ENCODE results near the gene SELENOM.
A peak's percentile ranks its signal among the peaks of the same experiment; 100 is the strongest.

DNA sequence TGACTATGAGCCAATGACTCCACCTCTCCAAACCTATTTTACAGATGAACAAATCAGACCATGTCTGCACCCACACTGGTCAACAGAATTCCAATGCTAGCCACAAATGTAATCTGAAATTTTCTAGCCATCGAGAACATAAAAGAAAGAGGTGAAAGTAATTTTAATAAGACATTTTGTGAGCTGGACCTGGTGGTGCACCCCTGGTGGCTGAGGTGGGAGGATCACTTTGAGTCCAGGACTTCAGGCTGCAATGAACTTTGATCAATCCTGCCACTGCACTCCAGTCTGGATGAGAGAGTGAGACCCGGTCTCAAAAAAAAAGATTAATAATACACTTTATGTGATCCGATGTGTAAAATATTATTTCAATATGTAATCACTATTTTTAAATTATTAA is 43.2 kb upstream of the SELENOM start:
- TF ChIP-seq BACH1 (IDR thresholded peaks at IDR 0.05; ENCODE audit: low read length): no peak
- no peak for TF ChIP-seq POLR2A (IDR thresholded peaks at IDR 0.05; ENCODE audit: control extremely low read depth in 1 of 2, low read depth in 2 of 2, low read length in 2 of 2)
- TF ChIP-seq, protein P1, sequence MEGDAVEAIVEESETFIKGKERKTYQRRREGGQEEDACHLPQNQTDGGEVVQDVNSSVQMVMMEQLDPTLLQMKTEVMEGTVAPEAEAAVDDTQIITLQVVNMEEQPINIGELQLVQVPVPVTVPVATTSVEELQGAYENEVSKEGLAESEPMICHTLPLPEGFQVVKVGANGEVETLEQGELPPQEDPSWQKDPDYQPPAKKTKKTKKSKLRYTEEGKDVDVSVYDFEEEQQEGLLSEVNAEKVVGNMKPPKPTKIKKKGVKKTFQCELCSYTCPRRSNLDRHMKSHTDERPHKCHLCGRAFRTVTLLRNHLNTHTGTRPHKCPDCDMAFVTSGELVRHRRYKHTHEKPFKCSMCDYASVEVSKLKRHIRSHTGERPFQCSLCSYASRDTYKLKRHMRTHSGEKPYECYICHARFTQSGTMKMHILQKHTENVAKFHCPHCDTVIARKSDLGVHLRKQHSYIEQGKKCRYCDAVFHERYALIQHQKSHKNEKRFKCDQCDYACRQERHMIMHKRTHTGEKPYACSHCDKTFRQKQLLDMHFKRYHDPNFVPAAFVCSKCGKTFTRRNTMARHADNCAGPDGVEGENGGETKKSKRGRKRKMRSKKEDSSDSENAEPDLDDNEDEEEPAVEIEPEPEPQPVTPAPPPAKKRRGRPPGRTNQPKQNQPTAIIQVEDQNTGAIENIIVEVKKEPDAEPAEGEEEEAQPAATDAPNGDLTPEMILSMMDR (IDR thresholded peaks at IDR 0.05; ENCODE audit: control extremely low read depth in 1 of 3, insufficient read depth in 1 of 3, low read depth in 1 of 3, low read length in 3 of 3): peak; percentile 17 to 49 (median 44); a peak in 2 of 4 replicates
- TF ChIP-seq SIN3A (conservative IDR thresholded peaks at IDR 0.05 in 1 of 2, IDR thresholded peaks at IDR 0.05 in 1 of 2; ENCODE audit: low read depth in 1 of 2, low read length in 2 of 2): no peak
- TF ChIP-seq, protein P2, sequence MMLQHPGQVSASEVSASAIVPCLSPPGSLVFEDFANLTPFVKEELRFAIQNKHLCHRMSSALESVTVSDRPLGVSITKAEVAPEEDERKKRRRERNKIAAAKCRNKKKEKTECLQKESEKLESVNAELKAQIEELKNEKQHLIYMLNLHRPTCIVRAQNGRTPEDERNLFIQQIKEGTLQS (IDR thresholded peaks at IDR 0.05; ENCODE audit: insufficient read depth, low read depth, low read length): no peak
- no peak for TF ChIP-seq SUZ12 (IDR thresholded peaks at IDR 0.05; ENCODE audit: low read length)
- TF ChIP-seq GABPA (IDR thresholded peaks at IDR 0.05; ENCODE audit: borderline replicate concordance, insufficient read depth, low read length): no peak
- no peak for TF ChIP-seq GTF2F1 (IDR thresholded peaks at IDR 0.05; ENCODE audit: borderline replicate concordance, low read depth, low read length)
- TF ChIP-seq JUN (IDR thresholded peaks at IDR 0.05; ENCODE audit: low read depth, low read length): no peak
- no peak for TF ChIP-seq YY1 (IDR thresholded peaks at IDR 0.05; ENCODE audit: low read depth, low read length)
- TF ChIP-seq FOSL1 (IDR thresholded peaks at IDR 0.05; ENCODE audit: insufficient read depth, low read depth, low read length): no peak
- TF ChIP-seq, protein P3, sequence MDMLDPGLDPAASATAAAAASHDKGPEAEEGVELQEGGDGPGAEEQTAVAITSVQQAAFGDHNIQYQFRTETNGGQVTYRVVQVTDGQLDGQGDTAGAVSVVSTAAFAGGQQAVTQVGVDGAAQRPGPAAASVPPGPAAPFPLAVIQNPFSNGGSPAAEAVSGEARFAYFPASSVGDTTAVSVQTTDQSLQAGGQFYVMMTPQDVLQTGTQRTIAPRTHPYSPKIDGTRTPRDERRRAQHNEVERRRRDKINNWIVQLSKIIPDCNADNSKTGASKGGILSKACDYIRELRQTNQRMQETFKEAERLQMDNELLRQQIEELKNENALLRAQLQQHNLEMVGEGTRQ (IDR thresholded peaks at IDR 0.05; ENCODE audit: low read length): no peak
